ENCODE results near the gene SEC22A.

The SEC22A gene

DNA sequence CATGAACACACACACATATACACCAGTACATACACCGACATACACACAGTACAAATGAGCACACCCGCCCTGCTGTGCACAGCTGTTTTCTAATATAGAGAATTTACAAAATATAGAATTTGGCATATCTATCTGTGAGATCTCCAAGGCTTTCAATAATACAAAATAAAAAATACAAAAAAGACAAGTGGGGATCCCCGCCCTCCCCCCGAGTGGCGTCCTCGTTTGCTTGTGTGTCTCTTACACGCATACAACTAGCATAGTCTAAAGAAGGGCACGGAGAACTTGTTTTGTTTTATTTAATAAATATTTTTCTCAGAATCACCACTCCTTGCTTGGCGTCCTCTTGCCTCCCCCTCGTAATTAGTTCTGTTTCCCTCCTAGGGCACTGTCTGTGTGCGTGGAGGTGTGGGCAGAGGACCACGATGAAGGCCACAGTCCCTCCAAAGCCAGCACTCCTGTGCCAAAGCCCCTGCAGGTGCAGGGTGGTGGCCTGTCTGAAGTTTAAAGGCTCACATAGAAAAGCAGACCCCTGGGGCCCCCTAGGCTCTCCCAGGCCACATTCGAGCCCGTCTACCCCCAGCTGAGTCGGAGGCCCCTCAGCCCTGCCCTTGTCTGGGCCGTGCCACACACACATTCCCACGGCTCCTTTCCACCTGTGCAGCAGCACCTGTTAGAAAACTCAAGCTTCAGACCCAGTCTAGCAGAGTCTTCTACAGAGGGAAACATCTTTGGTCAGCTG lies 82.1 kb downstream of the SEC22A start:
- Histone ChIP-seq H3K4me3 (ENCODE audit: low read length) (no peak overlapping the region), H3K36me3 (ENCODE audit: insufficient read depth, low read depth, low read length) (peaks cover 28% of the 10 kb centered on the region; the same call in 1 of the 2 replicates), H3K27ac (ENCODE audit: low read length) (no peak overlapping the region), H3K27me3 (ENCODE audit: insufficient read depth, low read length) (no peaks in the 10 kb centered on the region), H3K9me3 (ENCODE audit: insufficient read depth, low read depth, low read length) (no peaks in the 10 kb centered on the region), H3K4me1 (ENCODE audit: insufficient read depth, low read length) (no peaks in the 10 kb centered on the region), H3K9ac (ENCODE audit: low read depth, low read length) (no peak overlapping the region)

DNA sequence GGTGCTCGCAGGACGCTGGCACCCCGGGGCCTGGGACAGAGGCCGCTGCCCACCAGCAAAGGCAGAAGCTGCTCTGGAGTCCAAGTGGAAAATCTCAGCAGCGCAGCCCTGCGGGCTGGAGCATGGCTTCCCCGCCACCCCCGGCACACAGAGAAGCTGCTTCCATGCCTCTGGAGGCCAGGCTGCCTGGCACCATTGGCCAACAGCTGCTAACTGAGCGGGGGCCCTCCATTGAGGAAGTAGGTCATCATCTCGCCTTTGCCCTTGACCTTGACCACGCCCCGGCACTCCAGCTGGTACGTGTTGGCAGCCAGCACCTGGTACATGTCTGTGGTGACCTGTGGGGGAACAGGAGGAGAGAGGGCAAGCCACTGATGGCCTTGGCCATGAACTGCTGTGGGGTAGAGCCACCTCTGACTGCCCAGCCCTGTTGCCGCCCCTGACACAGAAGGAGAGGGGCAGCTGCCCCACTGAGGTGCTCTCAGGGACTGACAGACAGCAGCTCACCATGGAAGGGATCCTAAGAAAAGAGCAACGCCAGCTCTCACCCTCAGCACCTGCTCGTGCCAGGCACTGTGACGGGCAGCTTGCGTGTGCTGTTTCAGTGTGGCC lies 82.8 kb downstream of the SEC22A start:
- Histone ChIP-seq H3K9me3 (ENCODE audit: insufficient read depth, low read depth, low read length) (no peaks in the 10 kb centered on the region), H3K27ac (ENCODE audit: low read length) (no peak overlapping the region), H3K36me3 (ENCODE audit: insufficient read depth, low read depth, low read length) (peaks cover 34% of the 10 kb centered on the region; the same call in 1 of the 2 replicates), H3K4me3 (ENCODE audit: low read length) (no peak overlapping the region), H3K4me1 (ENCODE audit: insufficient read depth, low read length) (no peaks in the 10 kb centered on the region), H3K9ac (ENCODE audit: low read depth, low read length) (no peak overlapping the region), H3K27me3 (ENCODE audit: insufficient read depth, low read length) (no peaks in the 10 kb centered on the region)

DNA sequence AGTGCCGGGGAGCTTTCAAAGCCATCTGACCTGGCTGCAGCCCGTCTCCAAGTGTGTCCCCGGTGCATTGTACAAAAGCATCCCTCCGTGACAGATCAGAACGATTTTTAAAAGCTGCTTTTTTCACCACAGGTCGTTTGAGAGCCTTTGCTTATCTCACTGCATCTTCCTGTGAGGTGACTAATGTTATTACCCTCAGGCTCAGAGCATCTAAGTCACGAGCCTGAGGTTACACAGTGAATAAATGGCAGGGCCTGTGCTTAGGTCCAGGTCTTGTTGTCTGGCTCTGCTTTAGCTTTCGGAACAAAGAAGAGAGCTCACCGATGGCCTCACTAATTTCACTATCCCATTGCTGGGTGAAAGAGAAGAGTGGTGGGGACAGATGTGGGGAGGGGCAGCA lies 83.3 kb downstream of the SEC22A start:
- no peaks in the 10 kb centered on the region for H3K27me3 ChIP-seq (ENCODE audit: insufficient read depth, low read length)
- no peak overlapping the region for H3K9ac ChIP-seq (ENCODE audit: low read depth, low read length)
- H3K9me3 ChIP-seq (ENCODE audit: insufficient read depth, low read depth, low read length) = no peaks in the 10 kb centered on the region
- H3K36me3 ChIP-seq (ENCODE audit: insufficient read depth, low read depth, low read length) = peaks cover 40% of the 10 kb centered on the region; the same call in 1 of the 2 replicates
- H3K4me1 ChIP-seq (ENCODE audit: insufficient read depth, low read length) = no peaks in the 10 kb centered on the region
- H3K27ac ChIP-seq (ENCODE audit: low read length) = no peak overlapping the region
- H3K4me3 ChIP-seq (ENCODE audit: low read length) = no peak overlapping the region

DNA sequence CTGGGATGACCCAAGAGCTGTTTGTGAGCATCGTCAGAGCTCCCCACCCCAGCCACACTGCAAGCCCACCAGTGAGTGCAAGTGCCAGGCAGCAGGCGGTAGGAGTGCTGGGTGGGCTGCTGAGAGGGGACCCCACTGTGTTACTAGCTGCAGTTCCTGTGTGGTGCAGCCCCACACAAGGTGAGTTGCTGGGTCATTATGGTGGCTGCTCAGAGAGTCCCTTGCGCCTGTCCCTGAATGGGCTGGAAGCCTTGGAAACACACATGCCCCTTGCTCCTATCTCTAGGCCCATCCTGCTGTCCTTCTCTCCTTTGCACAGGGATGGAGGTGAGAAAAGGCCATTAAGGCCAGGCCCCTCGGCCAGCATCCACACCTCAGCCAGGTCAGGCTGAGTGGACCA lies 83.7 kb downstream of the SEC22A start:
- Histone ChIP-seq H3K27me3 (ENCODE audit: insufficient read depth, low read length) (no peaks in the 10 kb centered on the region), H3K4me3 (ENCODE audit: low read length) (no peak overlapping the region), H3K4me1 (ENCODE audit: insufficient read depth, low read length) (no peaks in the 10 kb centered on the region), H3K36me3 (ENCODE audit: insufficient read depth, low read depth, low read length) (peaks cover 44% of the 10 kb centered on the region; the same call in 1 of the 2 replicates), H3K27ac (ENCODE audit: low read length) (no peak overlapping the region), H3K9me3 (ENCODE audit: insufficient read depth, low read depth, low read length) (no peaks in the 10 kb centered on the region), H3K9ac (ENCODE audit: low read depth, low read length) (no peak overlapping the region)

DNA sequence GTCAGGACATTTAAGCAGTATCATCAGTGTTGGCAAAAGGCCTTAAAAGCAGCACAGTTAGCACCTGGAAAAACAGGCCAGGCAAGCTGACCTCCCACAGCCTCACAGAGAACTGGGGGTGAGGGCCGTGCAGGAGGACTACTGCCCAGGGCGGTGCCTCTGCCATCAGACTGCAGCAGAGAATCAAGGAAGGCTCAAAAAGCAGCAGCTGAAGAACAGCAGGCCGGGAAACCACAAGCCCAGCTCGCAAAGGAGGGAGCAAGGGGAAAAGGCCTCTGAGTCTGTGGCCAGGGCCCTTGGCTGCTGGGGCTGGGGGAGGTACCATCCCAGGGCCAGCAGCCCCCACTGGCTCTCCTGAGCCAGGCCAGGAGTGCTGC lies 84.2 kb downstream of the SEC22A start:
- H3K27ac ChIP-seq (ENCODE audit: low read length) = no peak overlapping the region

DNA sequence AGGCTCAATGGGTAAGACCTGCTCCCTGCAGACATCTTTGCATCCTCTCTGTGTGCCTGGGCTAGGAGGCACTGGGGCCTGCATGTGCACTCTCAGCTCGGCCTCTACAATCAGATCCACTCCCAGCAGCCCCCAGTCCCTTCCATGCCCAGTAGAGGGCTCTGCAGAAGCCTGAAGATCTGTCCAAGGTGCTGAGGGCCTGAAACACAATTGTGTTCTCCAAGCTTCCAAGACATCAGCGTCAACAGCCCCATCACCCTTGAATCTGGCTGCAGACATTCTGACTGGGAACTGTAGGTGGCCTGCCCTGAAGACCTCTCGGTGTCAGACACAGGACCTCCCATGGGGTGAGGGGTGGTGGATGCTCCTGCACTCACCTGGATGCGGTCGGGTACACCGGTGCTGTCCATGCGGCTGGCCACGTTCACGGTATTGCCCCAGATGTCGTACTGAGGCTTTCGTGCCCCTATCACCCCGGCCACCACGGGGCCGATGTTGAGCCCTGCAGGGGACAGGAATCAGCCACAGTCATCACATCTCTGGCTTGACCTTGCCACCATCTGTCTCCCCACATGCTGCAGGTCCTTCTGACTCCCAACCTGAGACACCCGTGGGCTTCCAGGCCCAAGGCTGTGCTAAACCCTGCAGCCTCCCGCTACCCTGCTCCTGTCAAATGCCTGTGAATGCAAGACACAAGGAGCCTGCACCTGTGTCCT lies 84.7 kb downstream of the SEC22A start:
- Histone ChIP-seq H3K27ac (ENCODE audit: low read length) (no peak overlapping the region), H3K36me3 (ENCODE audit: insufficient read depth, low read depth, low read length) (peaks cover 49% of the 10 kb centered on the region; the same call in 1 of the 2 replicates), H3K4me1 (ENCODE audit: insufficient read depth, low read length) (no peaks in the 10 kb centered on the region), H3K27me3 (ENCODE audit: insufficient read depth, low read length) (no peaks in the 10 kb centered on the region), H3K9ac (ENCODE audit: low read depth, low read length) (no peak overlapping the region), H3K4me3 (ENCODE audit: low read length) (no peak overlapping the region), H3K9me3 (ENCODE audit: insufficient read depth, low read depth, low read length) (no peaks in the 10 kb centered on the region)

More for the DNA sequence above, 84.2 kb downstream of the SEC22A start:
- Histone ChIP-seq H3K36me3 (ENCODE audit: insufficient read depth, low read depth, low read length) (peaks cover 48% of the 10 kb centered on the region; the same call in 1 of the 2 replicates), H3K4me3 (ENCODE audit: low read length) (no peak overlapping the region), H3K9me3 (ENCODE audit: insufficient read depth, low read depth, low read length) (no peaks in the 10 kb centered on the region), H3K27me3 (ENCODE audit: insufficient read depth, low read length) (no peaks in the 10 kb centered on the region), H3K4me1 (ENCODE audit: insufficient read depth, low read length) (no peaks in the 10 kb centered on the region), H3K9ac (ENCODE audit: low read depth, low read length) (no peak overlapping the region)

DNA sequence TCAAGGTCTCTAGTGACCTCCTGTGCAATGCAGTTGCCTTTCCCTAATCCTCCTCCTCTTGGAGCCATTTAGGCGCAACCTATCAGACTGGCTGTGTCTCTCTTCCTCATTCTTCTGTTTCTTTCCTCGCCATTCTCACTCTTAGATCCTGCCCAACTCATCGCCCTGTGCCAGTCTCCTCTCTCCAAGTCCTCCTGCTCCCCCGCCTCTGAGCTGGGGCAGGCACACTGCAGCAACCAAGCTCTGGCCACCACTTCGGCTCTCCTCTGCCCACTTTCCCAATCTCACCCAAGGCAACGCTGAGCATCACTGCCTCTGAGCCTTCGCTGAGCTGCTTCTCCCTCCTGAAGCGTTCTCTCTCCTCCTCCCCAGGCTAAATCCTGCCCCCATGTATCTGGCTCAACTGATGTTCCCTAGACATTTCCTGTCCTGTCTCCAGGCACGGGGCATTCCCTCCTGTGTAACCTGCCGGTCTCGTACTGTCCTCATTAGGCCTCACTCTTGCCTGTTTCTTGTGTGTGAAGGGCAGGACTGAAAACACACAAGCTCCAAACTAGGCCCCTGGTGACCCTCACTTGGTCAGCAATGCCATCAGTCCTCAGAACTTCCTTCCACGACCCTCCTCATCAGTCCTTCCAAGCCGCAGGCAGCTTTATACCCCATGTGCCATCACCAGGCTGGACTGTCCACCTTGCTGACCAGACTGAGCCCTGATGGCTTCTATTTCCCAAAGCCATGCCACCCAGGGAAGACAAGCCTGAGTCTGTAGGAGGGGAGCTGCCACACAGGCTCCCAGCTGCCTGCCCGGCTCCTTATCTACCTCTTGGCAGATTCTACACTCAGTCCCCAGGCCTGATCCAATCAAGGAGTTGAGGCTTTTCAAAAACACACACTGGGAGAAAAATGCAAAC lies 85.6 kb downstream of the SEC22A start:
- Histone ChIP-seq H3K9ac (ENCODE audit: low read depth, low read length) (no peak overlapping the region), H3K36me3 (ENCODE audit: insufficient read depth, low read depth, low read length) (peaks cover 49% of the 10 kb centered on the region; the same call in 1 of the 2 replicates), H3K9me3 (ENCODE audit: insufficient read depth, low read depth, low read length) (no peaks in the 10 kb centered on the region), H3K27me3 (ENCODE audit: insufficient read depth, low read length) (no peaks in the 10 kb centered on the region), H3K4me1 (ENCODE audit: insufficient read depth, low read length) (no peaks in the 10 kb centered on the region), H3K4me3 (ENCODE audit: low read length) (no peak overlapping the region), H3K27ac (ENCODE audit: low read length) (no peak overlapping the region)

DNA sequence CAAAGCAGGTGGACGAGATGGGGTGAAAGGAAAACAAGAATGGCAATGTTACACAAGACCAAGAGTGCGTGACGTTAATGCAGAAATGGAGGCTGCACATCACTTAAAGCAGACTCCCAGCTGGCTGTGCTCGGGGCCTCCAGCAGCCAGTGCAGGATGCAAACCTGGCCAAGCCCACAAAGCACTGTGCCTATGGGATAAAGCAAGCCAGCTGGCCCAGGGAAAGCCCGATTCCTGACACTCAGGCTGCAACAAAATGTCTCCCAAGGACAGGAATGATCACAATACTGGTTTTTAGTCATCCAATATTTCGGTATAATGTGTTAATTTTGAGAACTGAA lies 86.2 kb downstream of the SEC22A start:
- Histone ChIP-seq H3K36me3 (ENCODE audit: insufficient read depth, low read depth, low read length) (peaks cover 49% of the 10 kb centered on the region; the same call in 1 of the 2 replicates), H3K4me1 (ENCODE audit: insufficient read depth, low read length) (no peaks in the 10 kb centered on the region), H3K9ac (ENCODE audit: low read depth, low read length) (no peak overlapping the region), H3K9me3 (ENCODE audit: insufficient read depth, low read depth, low read length) (no peaks in the 10 kb centered on the region), H3K27me3 (ENCODE audit: insufficient read depth, low read length) (no peaks in the 10 kb centered on the region), H3K27ac (ENCODE audit: low read length) (no peak overlapping the region), H3K4me3 (ENCODE audit: low read length) (no peak overlapping the region)

DNA sequence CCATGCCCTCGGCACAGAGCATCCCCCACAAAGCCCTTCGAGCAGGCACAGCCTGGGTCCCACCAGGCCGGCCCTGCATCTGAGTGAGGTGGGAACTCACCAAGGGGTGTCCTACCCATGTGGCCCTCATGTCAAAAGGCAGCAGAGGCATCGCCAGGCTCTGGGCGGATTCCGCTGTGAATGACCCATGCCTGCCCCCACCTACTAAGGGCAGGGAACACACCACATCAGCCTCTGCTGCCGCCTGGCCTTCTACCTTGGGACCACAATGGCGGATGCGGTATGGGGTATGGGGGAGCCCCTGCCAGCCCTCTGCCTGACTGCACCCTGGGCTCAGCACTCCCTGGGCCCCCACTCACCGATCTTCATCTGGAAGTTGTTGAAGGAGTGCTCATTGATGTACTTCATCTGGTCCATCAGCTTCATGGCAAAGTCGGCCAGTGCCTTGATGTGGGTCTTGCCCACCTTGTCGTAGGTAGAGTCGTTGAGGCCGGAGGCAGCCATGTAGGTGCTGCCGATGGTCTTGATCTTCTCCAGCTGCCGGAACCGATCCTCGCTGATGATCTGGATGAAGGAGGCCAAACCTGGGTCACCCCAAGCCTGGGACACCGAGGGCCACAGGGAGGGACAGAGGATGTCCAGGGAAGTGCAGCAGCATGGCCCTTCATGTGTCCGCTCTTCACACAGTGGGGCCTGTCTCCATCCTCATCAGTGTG lies 87.8 kb downstream of the SEC22A start:
- H3K27ac ChIP-seq (ENCODE audit: low read length) = no peak overlapping the region
- no peak overlapping the region for H3K9ac ChIP-seq (ENCODE audit: low read depth, low read length)
- H3K4me3 ChIP-seq (ENCODE audit: low read length) = no peak overlapping the region
- no peaks in the 10 kb centered on the region for H3K27me3 ChIP-seq (ENCODE audit: insufficient read depth, low read length)
- H3K4me1 ChIP-seq (ENCODE audit: insufficient read depth, low read length) = no peaks in the 10 kb centered on the region
- no peaks in the 10 kb centered on the region for H3K9me3 ChIP-seq (ENCODE audit: insufficient read depth, low read depth, low read length)
- H3K36me3 ChIP-seq (ENCODE audit: insufficient read depth, low read depth, low read length) = peaks cover 54% of the 10 kb centered on the region; the same call in 1 of the 2 replicates

DNA sequence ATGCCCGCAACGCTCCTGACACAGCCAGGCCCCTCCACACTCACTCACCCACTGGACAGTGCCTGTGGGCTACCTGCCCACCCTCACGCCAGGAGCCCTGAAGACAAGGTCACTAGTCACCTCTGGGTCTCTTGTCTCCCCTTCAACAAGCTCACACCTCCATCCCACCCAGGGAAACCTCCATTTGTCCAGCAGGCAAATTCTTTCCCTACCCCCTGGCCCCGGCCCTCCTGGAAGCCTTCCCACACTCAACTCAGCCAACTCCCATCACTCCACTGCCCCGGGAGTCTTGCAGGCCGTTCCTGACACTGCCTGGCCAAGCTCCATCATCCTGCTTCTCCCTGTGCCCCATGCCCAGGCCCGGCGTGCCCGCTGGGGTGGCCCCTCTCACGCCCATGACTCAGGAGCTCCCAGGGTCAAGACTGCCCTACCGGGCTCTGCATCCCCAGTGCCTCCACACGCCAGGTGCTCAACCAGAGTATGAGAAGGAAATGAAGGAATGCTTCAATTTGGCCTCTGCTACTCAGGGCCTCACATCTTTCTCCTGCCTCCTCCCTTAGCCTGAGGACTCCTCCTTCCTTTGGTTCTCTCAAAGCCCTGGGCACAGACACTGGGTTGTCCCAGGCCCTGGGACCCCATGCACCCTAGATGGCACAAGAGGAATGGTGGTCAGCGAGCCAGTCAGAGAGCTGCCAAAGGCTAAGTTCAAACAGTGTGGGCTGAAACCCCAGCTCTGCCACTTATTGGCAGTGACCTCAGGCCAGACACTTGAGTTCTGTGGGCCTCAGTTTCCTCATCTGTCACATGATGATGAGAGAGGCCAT lies 88.6 kb downstream of the SEC22A start:
- no peak overlapping the region for H3K27ac ChIP-seq (ENCODE audit: low read length)
- no peaks in the 10 kb centered on the region for H3K27me3 ChIP-seq (ENCODE audit: insufficient read depth, low read length)
- no peaks in the 10 kb centered on the region for H3K9me3 ChIP-seq (ENCODE audit: insufficient read depth, low read depth, low read length)
- peaks cover 48% of the 10 kb centered on the region; the same call in 1 of the 2 replicates for H3K36me3 ChIP-seq (ENCODE audit: insufficient read depth, low read depth, low read length)
- H3K9ac ChIP-seq (ENCODE audit: low read depth, low read length) = no peak overlapping the region
- H3K4me1 ChIP-seq (ENCODE audit: insufficient read depth, low read length) = no peaks in the 10 kb centered on the region
- no peak overlapping the region for H3K4me3 ChIP-seq (ENCODE audit: low read length)
